ENCODE results near the gene RRAGC. TPM values are rescaled to one million over a fixed set of nuclear protein-coding genes. Genes with fewer than 3 reads are reported as not detected.

RRAGC gene
- total and polyA plus RNA-seq, 10 of the 15 experiments (the other 5 are each of a cell fraction or from before 2014, with no cell fraction given), result 5.5 to 22.1 (median 15.0) TPM

- TF ChIP-seq PRDM15 (CRISPR knock-in tag; IDR thresholded peaks at IDR 0.05), result no peak
- TF ChIP-seq TCF3 (IDR thresholded peaks at IDR 0.05; ENCODE audit: borderline replicate concordance, insufficient read depth, low read depth, low read length), result no peak
- no peak for TF ChIP-seq MYC (IDR thresholded peaks at IDR 0.05; ENCODE audit: insufficient read depth, insufficient read length, insufficient replicate concordance, low read length, severe bottlenecking)
- TF ChIP-seq ATF7 (IDR thresholded peaks at IDR 0.05; ENCODE audit: low read depth), result no peak
These were observed 46.4 kb upstream of the RRAGC start (continued) for GRCh38 chr1:38905985-38906384.

GRCh38 chr1:38899560-38899959 lies 40.0 kb upstream of the RRAGC start:
- no peak for ATAC-seq
- BruUV-seq (replicated peaks), result no TSS peak
- TF ChIP-seq STAT1 (conservative IDR thresholded peaks at IDR 0.05) (no peak), MLLT1 (IDR thresholded peaks at IDR 0.05) (no peak), LARP7 (IDR thresholded peaks at IDR 0.05) (no peak), E2F4 (IDR thresholded peaks at IDR 0.05; ENCODE audit: low read depth, low read length) (no peak), CEBPZ (IDR thresholded peaks at IDR 0.05; ENCODE audit: low read depth, low read length) (no peak), RELA (IDR thresholded peaks at IDR 0.05; ENCODE audit: borderline replicate concordance, partially characterized antibody) (no peak), CBFB (IDR thresholded peaks at IDR 0.05; ENCODE audit: low read depth) (no peak), POLR2AphosphoS2 (IDR thresholded peaks at IDR 0.05; ENCODE audit: low read depth, low read length) (no peak)

More at GRCh38 chr1:38899560-38899959, 40.0 kb upstream of the RRAGC start:
- Histone ChIP-seq H4K20me1 (ENCODE audit: control insufficient read depth, insufficient read depth) (no peaks in the 10 kb centered on the region), H3K4me3 (no peak overlapping the region), H3K36me3 (ENCODE audit: control insufficient read depth in 2 of 2, insufficient read depth in 2 of 2, low read length in 1 of 2) (no peaks in the 10 kb centered on the region), H3K4me2 (ENCODE audit: control insufficient read depth, insufficient read depth) (no peak overlapping the region), H3K9ac (ENCODE audit: control insufficient read depth, insufficient read depth, low read length) (no peak overlapping the region), H3K4me1 (ENCODE audit: control insufficient read depth, insufficient read depth, low read length) (no peaks in the 10 kb centered on the region), H2AFZ (ENCODE audit: control insufficient read depth, low read depth, low read length) (no peak overlapping the region), H3K27me3 (replicated peaks in 1 of 2; ENCODE audit: control insufficient read depth in 2 of 2, insufficient read depth in 2 of 2, low read length in 1 of 2) (no peaks in the 10 kb centered on the region), H3K79me2 (ENCODE audit: control insufficient read depth, insufficient read depth, low read length) (no peaks in the 10 kb centered on the region), H3K9me3 (replicated peaks; ENCODE audit: control insufficient read depth, insufficient read depth, low read length) (no peaks in the 10 kb centered on the region), H3K27ac (ENCODE audit: control insufficient read depth, insufficient read depth) (no peak overlapping the region)
- RAD21 ChIA-PET (ENCODE audit: unreplicated experiment), result no interaction called here
- 63% methylated on average over 4 of the region's 4 CpGs for WGBS (ENCODE audit: insufficient coverage, insufficient replicate concordance, low lambda C conversion rate, missing lambda C conversion rate)
- CTCF ChIA-PET, result no interaction called here
- intact Hi-C loops (cut with micrococcal nuclease; ENCODE audit: unreplicated experiment) (no loop called here), in situ Hi-C loops (cut with MboI) (no loop called here)
- FAIRE-seq (no peak), DNase-seq (ENCODE audit: low read depth, low spot score) (no peak)
- SMC1A ChIA-PET (ENCODE audit: uncharacterized antibody, unreplicated experiment), result no interaction called here
- POLR2A ChIA-PET, result no interaction called here
